ENCODE results near the gene BOK. TPM values are rescaled to one million over a fixed set of nuclear protein-coding genes. Genes with fewer than 3 reads are reported as not detected.

BOK gene
- total RNA-seq, 2 experiments from 2014 or later, result 0.08 to 0.15 TPM

GRCh38 chr2:241613017-241613780 lies 54.7 kb downstream of the BOK start:
- H3K27ac Mint-ChIP-seq, result no peak overlapping the region
- peaks cover 50% of the 10 kb centered on the region for H3K4me1 Mint-ChIP-seq
- H3K9me3 Mint-ChIP-seq, result no peaks in the 10 kb centered on the region
- ChIA-PET POLR2A (interaction anchor here (0.9 kb wide), 1 partner anchor 24 kb away, joined by 3 read pairs; the partner anchor contains the start of genes ATG4B and THAP4), CTCF (interaction anchor here (1.2 kb wide), 1 partner anchor 24 kb away, joined by 3 read pairs; the partner anchor contains the start of gene ATG4B)
- no peak overlapping the region for H3K4me3 Mint-ChIP-seq
- no peaks in the 10 kb centered on the region for H3K27me3 Mint-ChIP-seq
- H3K36me3 Mint-ChIP-seq (ENCODE audit: low read depth), result peaks cover 7% of the 10 kb centered on the region
- no peak for DNase-seq

GRCh38 chr2:241615041-241615440 lies 56.5 kb downstream of the BOK start:
- H3K36me3 Mint-ChIP-seq (ENCODE audit: low read depth), result peaks cover 19% of the 10 kb centered on the region
- peaks cover 51% of the 10 kb centered on the region for H3K4me1 Mint-ChIP-seq
- peak overlapping the region; percentile 3 for H3K27ac Mint-ChIP-seq
- ChIA-PET POLR2A (no interaction called here), CTCF (interaction anchor here (1.1 kb wide), 1 partner anchor 23 kb away, joined by 3 read pairs; no protein-coding TSS in a partner anchor)
- no peak for DNase-seq
- H3K27me3 Mint-ChIP-seq, result no peaks in the 10 kb centered on the region
- no peaks in the 10 kb centered on the region for H3K9me3 Mint-ChIP-seq
- no peak overlapping the region for H3K4me3 Mint-ChIP-seq

- Mint-ChIP-seq H3K27ac (peak overlapping the region; percentile 33), H3K27me3 (no peaks in the 10 kb centered on the region), H3K4me3 (no peak overlapping the region), H3K9me3 (no peaks in the 10 kb centered on the region), H3K4me1 (peaks cover 50% of the 10 kb centered on the region), H3K36me3 (ENCODE audit: low read depth) (peaks cover 22% of the 10 kb centered on the region)
- POLR2A ChIA-PET, result no interaction called here
- DNase-seq, result no peak
- CTCF ChIA-PET, result interaction anchor here (0.8 to 1.1 kb wide), 3 partner anchors 22 to 163 kb away, joined by 3 read pairs; no protein-coding TSS in a partner anchor
These were observed 57.0 kb downstream of the BOK start for GRCh38 chr2:241615522-241616052.

GRCh38 chr2:241616168-241617125 lies 57.9 kb downstream of the BOK start:
- Mint-ChIP-seq H3K27ac (peak overlapping the region; percentile 33), H3K9me3 (no peaks in the 10 kb centered on the region), H3K4me1 (peaks cover 52% of the 10 kb centered on the region), H3K36me3 (ENCODE audit: low read depth) (peaks cover 25% of the 10 kb centered on the region), H3K27me3 (no peaks in the 10 kb centered on the region), H3K4me3 (peak overlapping the region; percentile 9)
- POLR2A ChIA-PET, result interaction anchor here (3.0 kb wide), 1 partner anchor 21 kb away, joined by 21 read pairs; the partner anchor contains the start of genes ATG4B and THAP4
- CTCF ChIA-PET, result interaction anchor here (0.8 to 1.0 kb wide), 2 partner anchors 22 to 164 kb away, joined by 3 read pairs; no protein-coding TSS in a partner anchor
- DNase-seq, result no peak

GRCh38 chr2:241617431-241618154 lies 59.0 kb downstream of the BOK start:
- ChIA-PET POLR2A (interaction anchor here (0.7 to 3.0 kb wide), 8 partner anchors 10 to 302 kb away, joined by 3 to 21 read pairs (median 5); partner anchors contain the start of genes ATG4B, D2HGDH, DTYMK and HDLBP), CTCF (interaction anchor here (1.2 kb wide), 2 partner anchors 7 to 261 kb away, joined by 3 to 4 read pairs; no protein-coding TSS in a partner anchor)
- Mint-ChIP-seq H3K4me3 (peak overlapping the region; percentile 77), H3K27ac (peak overlapping the region; percentile 95), H3K36me3 (ENCODE audit: low read depth) (peaks cover 20% of the 10 kb centered on the region), H3K4me1 (peaks cover 55% of the 10 kb centered on the region), H3K27me3 (no peaks in the 10 kb centered on the region), H3K9me3 (no peaks in the 10 kb centered on the region)
- DNase-seq, result peak; percentile 58

GRCh38 chr2:241618296-241618805 lies 59.8 kb downstream of the BOK start:
- POLR2A ChIA-PET, result interaction anchor here (0.9 to 3.0 kb wide), 7 partner anchors 9 to 302 kb away, joined by 3 to 21 read pairs (median 5); partner anchors contain the start of genes ATG4B, D2HGDH, DTYMK and HDLBP
- no peak for DNase-seq
- CTCF ChIA-PET, result interaction anchor here (1.2 kb wide), 2 partner anchors 8 to 260 kb away, joined by 3 to 4 read pairs; no protein-coding TSS in a partner anchor
- no peaks in the 10 kb centered on the region for H3K27me3 Mint-ChIP-seq
- H3K4me3 Mint-ChIP-seq, result peak overlapping the region; percentile 77
- peak overlapping the region; percentile 95 for H3K27ac Mint-ChIP-seq
- H3K9me3 Mint-ChIP-seq, result no peaks in the 10 kb centered on the region
- peaks cover 55% of the 10 kb centered on the region for H3K4me1 Mint-ChIP-seq
- H3K36me3 Mint-ChIP-seq (ENCODE audit: low read depth), result peaks cover 20% of the 10 kb centered on the region

GRCh38 chr2:241618829-241619228 lies 60.3 kb downstream of the BOK start:
- POLR2A ChIA-PET, result interaction anchor here (1.0 to 3.0 kb wide), 4 partner anchors 19 to 303 kb away, joined by 3 to 21 read pairs (median 6); partner anchors contain the start of genes ATG4B, D2HGDH, HDLBP and SEPTIN2
- peak overlapping the region; percentile 95 for H3K27ac Mint-ChIP-seq
- no peaks in the 10 kb centered on the region for H3K9me3 Mint-ChIP-seq
- peaks cover 24% of the 10 kb centered on the region for H3K36me3 Mint-ChIP-seq (ENCODE audit: low read depth)
- H3K27me3 Mint-ChIP-seq, result no peaks in the 10 kb centered on the region
- DNase-seq, result no peak
- H3K4me3 Mint-ChIP-seq, result no peak overlapping the region
- CTCF ChIA-PET, result interaction anchor here (1.2 kb wide), 1 partner anchor 8 kb away, joined by 4 read pairs; no protein-coding TSS in a partner anchor
- peaks cover 55% of the 10 kb centered on the region for H3K4me1 Mint-ChIP-seq

- H3K9me3 Mint-ChIP-seq, result no peaks in the 10 kb centered on the region
- DNase-seq, result no peak
- no peaks in the 10 kb centered on the region for H3K27me3 Mint-ChIP-seq
- no peak overlapping the region for H3K4me3 Mint-ChIP-seq
- ChIA-PET POLR2A (no interaction called here), CTCF (no interaction called here)
- H3K36me3 Mint-ChIP-seq (ENCODE audit: low read depth), result peaks cover 25% of the 10 kb centered on the region
- H3K4me1 Mint-ChIP-seq, result peaks cover 55% of the 10 kb centered on the region
- peak overlapping the region; percentile 95 for H3K27ac Mint-ChIP-seq
These were observed 61.3 kb downstream of the BOK start for GRCh38 chr2:241619597-241620418.

GRCh38 chr2:241620419-241620769 lies 61.8 kb downstream of the BOK start:
- no peak overlapping the region for H3K4me3 Mint-ChIP-seq
- H3K27ac Mint-ChIP-seq, result no peak overlapping the region
- ChIA-PET CTCF (no interaction called here), POLR2A (no interaction called here)
- no peaks in the 10 kb centered on the region for H3K27me3 Mint-ChIP-seq
- peak; percentile 56 for DNase-seq
- H3K4me1 Mint-ChIP-seq, result peaks cover 50% of the 10 kb centered on the region
- H3K9me3 Mint-ChIP-seq, result no peaks in the 10 kb centered on the region
- peaks cover 25% of the 10 kb centered on the region for H3K36me3 Mint-ChIP-seq (ENCODE audit: low read depth)

Data from activated CD4-positive, alpha-beta memory T cell treated with anti-CD3 and anti-CD28 coated beads, Interleukin-2, amount 10 ng/mL, durations not matched to agents 7 days and 5 days (primary cell).